SKM-1 treated with dmso at 0.1 percent for 144 hours (cell line): ENCODE data around the gene SHOX.
"Not testable (repeated sequence)": the region's sequence is repeated elsewhere in the genome, so short reads cannot be mapped to it uniquely, and the experiment has no call there.

Experiments
- DNase-seq: peaks from one replicate; lab custom pipeline; 2025; ENCODE audit not compliant: unreplicated experiment; lab: John Stamatoyannopoulos, UW

The SHOX gene

GRCh38 chrX:630612-631496 is at the start of gene SHOX:
Gene SHOX, plus strand, starts transcription at chrX:630791. Its CDS starts 107 bp downstream, at chrX:630898.
- DNase-seq: no peak

GRCh38 chrX:581066-581465 is 49.5 kb upstream of the SHOX start:
- DNase-seq: no peak

- no peak for DNase-seq
These were observed 48.8 kb upstream of the SHOX start for GRCh38 chrX:581720-582298.

- no peak for DNase-seq
These were observed 46.0 kb upstream of the SHOX start for GRCh38 chrX:584572-584971.

- DNase-seq: no peak
These were observed 45.3 kb upstream of the SHOX start for GRCh38 chrX:585115-585808.

GRCh38 chrX:586351-586750 is 44.2 kb upstream of the SHOX start:
- DNase-seq: no peak

GRCh38 chrX:589261-589660 is 41.3 kb upstream of the SHOX start:
- DNase-seq: not testable (repeated sequence)

GRCh38 chrX:590693-591404 is 39.7 kb upstream of the SHOX start:
- no peak for DNase-seq

- DNase-seq: no peak
These were observed 30.5 kb upstream of the SHOX start for GRCh38 chrX:599837-600715.

- DNase-seq: not testable (repeated sequence)
These were observed 27.6 kb upstream of the SHOX start for GRCh38 chrX:603029-603428.

- DNase-seq: not testable (repeated sequence)
These were observed 26.0 kb upstream of the SHOX start for GRCh38 chrX:604616-605015.

- not testable (repeated sequence) for DNase-seq
These were observed 22.5 kb upstream of the SHOX start for GRCh38 chrX:608088-608487.

- no peak for DNase-seq
These were observed 16.5 kb upstream of the SHOX start for GRCh38 chrX:614136-614535.

- DNase-seq: no peak
These were observed 13.2 kb upstream of the SHOX start for GRCh38 chrX:617401-617800.

- no peak for DNase-seq
These were observed 12.7 kb upstream of the SHOX start for GRCh38 chrX:617891-618290.

GRCh38 chrX:618304-618703 is 12.3 kb upstream of the SHOX start:
- DNase-seq: not testable (repeated sequence)

- no peak for DNase-seq
These were observed 11.7 kb upstream of the SHOX start for GRCh38 chrX:618761-619450.

GRCh38 chrX:619451-619811 is 11.2 kb upstream of the SHOX start:
- DNase-seq: no peak

- DNase-seq: no peak
These were observed 10.6 kb upstream of the SHOX start for GRCh38 chrX:619812-620531.
